Stomach smooth muscle (tissue), 2 donors: ENCODE data around the gene GRID1.

Experiments
- H3K27ac ChIP-seq: one replicate; pipeline ENCODE4 v1.7.0; 2013; ENCODE audit warnings: mild to moderate bottlenecking, low read length, inconsistent platforms
- H3K27me3 ChIP-seq, 2 donors: one replicate each; pipeline ENCODE4 v1.7.0; 2013; ENCODE audit warnings: low read length in 2 of 2; ENCODE audit not compliant: insufficient read depth in 2 of 2, control insufficient read depth in 1 of 2
- H3K36me3 ChIP-seq, 2 donors: one replicate each; pipeline ENCODE4 v1.7.0; 2013; ENCODE audit warnings: low read length in 2 of 2; ENCODE audit not compliant: control insufficient read depth in 2 of 2, insufficient read depth in 2 of 2
- H3K4me1 ChIP-seq: one replicate; pipeline ENCODE4 v1.7.0; 2013; ENCODE audit warnings: low read length; ENCODE audit not compliant: control insufficient read depth, insufficient read depth
- H3K4me3 ChIP-seq, 2 donors: one replicate each; pipeline ENCODE4 v1.7.0; 2013; ENCODE audit warnings: low read length in 2 of 2
- H3K9ac ChIP-seq, 2 donors: one replicate each; pipeline ENCODE4 v1.7.0; 2013; ENCODE audit warnings: low read length in 2 of 2, mild to moderate bottlenecking in 1 of 2
- H3K9me3 ChIP-seq, 2 donors: one replicate each; pipeline ENCODE4 v1.7.0; 2013; ENCODE audit warnings: low read length in 2 of 2; ENCODE audit not compliant: control insufficient read depth in 2 of 2
- donor health status: healthy.
- donor health status: Pancreatic carcinoma.

GRID1 gene

GRCh38 chr10:86370006-86370585 is 3.5 kb upstream of the GRID1 start:
- Histone ChIP-seq H3K9ac (no peak overlapping the region), H3K36me3 (no peaks in the 10 kb centered on the region), H3K4me3 (no peak overlapping the region), H3K4me1 (peaks cover 22% of the 10 kb centered on the region), H3K9me3 (no peaks in the 10 kb centered on the region), H3K27ac (no peak overlapping the region), H3K27me3 (peaks cover 29 to 30% of the 10 kb centered on the region in 2 donors)

GRCh38 chr10:86368987-86369386 is 2.4 kb upstream of the GRID1 start:
- Histone ChIP-seq H3K27me3 (peaks cover 35 to 38% of the 10 kb centered on the region in 2 donors), H3K4me1 (peaks cover 26% of the 10 kb centered on the region), H3K4me3 (no peak overlapping the region)

GRCh38 chr10:86368046-86368445 is 1.5 kb upstream of the GRID1 start:
- Histone ChIP-seq H3K27ac (no peak overlapping the region), H3K9me3 (no peaks in the 10 kb centered on the region), H3K36me3 (no peaks in the 10 kb centered on the region), H3K4me1 (peaks cover 33% of the 10 kb centered on the region), H3K4me3 (no peak overlapping the region), H3K9ac (no peak overlapping the region), H3K27me3 (peaks cover 32 to 42% of the 10 kb centered on the region in 2 donors)

More at GRCh38 chr10:86368987-86369386, 2.4 kb upstream of the GRID1 start:
- H3K36me3 ChIP-seq: no peaks in the 10 kb centered on the region
- H3K9ac ChIP-seq: no peak overlapping the region
- no peaks in the 10 kb centered on the region for H3K9me3 ChIP-seq
- H3K27ac ChIP-seq: no peak overlapping the region

- Histone ChIP-seq H3K9me3 (no peaks in the 10 kb centered on the region), H3K9ac (no peak overlapping the region), H3K4me3 (peak overlapping the region; percentile 46 to 69), H3K4me1 (peaks cover 33% of the 10 kb centered on the region), H3K27me3 (peaks cover 30 to 42% of the 10 kb centered on the region in 2 donors), H3K36me3 (no peaks in the 10 kb centered on the region), H3K27ac (no peak overlapping the region)
These were observed 757 bp upstream of the GRID1 start for GRCh38 chr10:86367152-86367951.

GRCh38 chr10:86366902-86367151 is 232 bp upstream of the GRID1 start:
- H3K4me1 ChIP-seq: peaks cover 33% of the 10 kb centered on the region
- peaks cover 30 to 42% of the 10 kb centered on the region in 2 donors for H3K27me3 ChIP-seq
- H3K9me3 ChIP-seq: no peaks in the 10 kb centered on the region
- H3K27ac ChIP-seq: no peak overlapping the region
- H3K4me3 ChIP-seq: peak overlapping the region; percentile 46 to 69
- no peak overlapping the region for H3K9ac ChIP-seq
- H3K36me3 ChIP-seq: no peaks in the 10 kb centered on the region

- Histone ChIP-seq H3K27me3 (peaks cover 28 to 42% of the 10 kb centered on the region in 2 donors), H3K4me1 (peaks cover 33% of the 10 kb centered on the region), H3K27ac (no peak overlapping the region), H3K36me3 (no peaks in the 10 kb centered on the region), H3K9ac (peak overlapping the region; percentile 13 to 42), H3K4me3 (peak overlapping the region; percentile 74 to 79), H3K9me3 (no peaks in the 10 kb centered on the region)
These were observed 1.1 kb downstream of the GRID1 start for GRCh38 chr10:86365346-86366032.

- H3K27me3 ChIP-seq: peaks cover 26 to 42% of the 10 kb centered on the region in 2 donors
- no peak overlapping the region for H3K27ac ChIP-seq
- H3K9ac ChIP-seq: peak overlapping the region in 1 of 2 donors; percentile 42
- H3K9me3 ChIP-seq: no peaks in the 10 kb centered on the region
- H3K4me3 ChIP-seq: peak overlapping the region; percentile 25 to 74
- no peaks in the 10 kb centered on the region for H3K36me3 ChIP-seq
- peaks cover 33% of the 10 kb centered on the region for H3K4me1 ChIP-seq
These were observed 1.9 kb downstream of the GRID1 start for GRCh38 chr10:86364491-86365345.

- Histone ChIP-seq H3K27ac (no peak overlapping the region), H3K4me1 (peaks cover 33% of the 10 kb centered on the region), H3K27me3 (peaks cover 22 to 42% of the 10 kb centered on the region in 2 donors), H3K9me3 (no peaks in the 10 kb centered on the region), H3K36me3 (no peaks in the 10 kb centered on the region), H3K9ac (no peak overlapping the region), H3K4me3 (peak overlapping the region in 1 of 2 donors; percentile 54)
These were observed 2.6 kb downstream of the GRID1 start for GRCh38 chr10:86363833-86364490.

- Histone ChIP-seq H3K4me1 (peaks cover 33% of the 10 kb centered on the region), H3K9ac (peak overlapping the region in 1 of 2 donors; percentile 4), H3K4me3 (peak overlapping the region; percentile 19 to 54), H3K9me3 (no peaks in the 10 kb centered on the region), H3K36me3 (no peaks in the 10 kb centered on the region), H3K27me3 (peaks cover 17 to 35% of the 10 kb centered on the region in 2 donors), H3K27ac (no peak overlapping the region)
These were observed 3.3 kb downstream of the GRID1 start for GRCh38 chr10:86363184-86363832.
